Neural progenitor cell (in vitro differentiated cells): ENCODE data around the gene PPP1R8.

Experiments used
- EZH2 ChIP-seq: fragments of 200-600 bp; sonication (generic); IDR thresholded peaks from 2 replicates; pipeline ENCODE4 v1.6.1; 2017; ENCODE audit warnings: antibody characterized with exemption, mild to moderate bottlenecking, moderate library complexity
- EZH2phosphoT487 ChIP-seq: fragments of 200-600 bp; sonication (generic); IDR thresholded peaks from 2 replicates; pipeline ENCODE4 v1.6.1; 2017; ENCODE audit warnings: antibody characterized with exemption
- TF ChIP-seq, protein P1 (sequence below): fragments of 200-600 bp; sonication (generic); IDR thresholded peaks from 2 replicates; pipeline ENCODE4 v1.5.1; 2017; ENCODE audit warnings: antibody characterized with exemption, mild to moderate bottlenecking

DNA sequence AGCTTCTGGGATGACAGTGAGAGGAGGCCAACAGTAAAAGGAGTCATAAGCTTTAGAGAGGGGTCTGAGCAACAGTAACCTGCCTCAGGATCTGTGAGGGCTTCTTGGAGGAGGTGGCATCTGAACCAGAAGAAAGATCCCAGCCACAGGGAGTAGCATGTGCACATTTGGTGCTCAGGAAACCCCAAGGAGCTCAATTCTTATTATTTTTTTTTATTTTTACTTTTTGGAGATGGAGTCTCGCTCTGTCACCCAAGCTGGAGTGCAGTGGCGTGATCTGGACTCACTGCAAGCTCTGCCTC, 46.5 kb downstream of the PPP1R8 start:
- TF ChIP-seq EZH2phosphoT487: no peak
- TF ChIP-seq, protein P1, sequence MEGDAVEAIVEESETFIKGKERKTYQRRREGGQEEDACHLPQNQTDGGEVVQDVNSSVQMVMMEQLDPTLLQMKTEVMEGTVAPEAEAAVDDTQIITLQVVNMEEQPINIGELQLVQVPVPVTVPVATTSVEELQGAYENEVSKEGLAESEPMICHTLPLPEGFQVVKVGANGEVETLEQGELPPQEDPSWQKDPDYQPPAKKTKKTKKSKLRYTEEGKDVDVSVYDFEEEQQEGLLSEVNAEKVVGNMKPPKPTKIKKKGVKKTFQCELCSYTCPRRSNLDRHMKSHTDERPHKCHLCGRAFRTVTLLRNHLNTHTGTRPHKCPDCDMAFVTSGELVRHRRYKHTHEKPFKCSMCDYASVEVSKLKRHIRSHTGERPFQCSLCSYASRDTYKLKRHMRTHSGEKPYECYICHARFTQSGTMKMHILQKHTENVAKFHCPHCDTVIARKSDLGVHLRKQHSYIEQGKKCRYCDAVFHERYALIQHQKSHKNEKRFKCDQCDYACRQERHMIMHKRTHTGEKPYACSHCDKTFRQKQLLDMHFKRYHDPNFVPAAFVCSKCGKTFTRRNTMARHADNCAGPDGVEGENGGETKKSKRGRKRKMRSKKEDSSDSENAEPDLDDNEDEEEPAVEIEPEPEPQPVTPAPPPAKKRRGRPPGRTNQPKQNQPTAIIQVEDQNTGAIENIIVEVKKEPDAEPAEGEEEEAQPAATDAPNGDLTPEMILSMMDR: no peak
- TF ChIP-seq EZH2: no peak
